GM23248 (cell line): Measurements from ENCODE around the gene LTK. TPM values are rescaled to one million over a fixed set of nuclear protein-coding genes. Genes with fewer than 3 reads are reported as not detected.
A peak's percentile ranks its signal among the peaks of the same experiment; 100 is the strongest.

Experiments
- DNase-seq: peaks from one replicate; pipeline ENCODE4 v3.0.0-alpha.2; 2015
- H2AFZ ChIP-seq: fragments of 200-600 bp; sonication (generic); 2 replicates; pipeline ENCODE4 v1.6.1; 2016; ENCODE audit warnings: antibody characterized with exemption
- H3F3A ChIP-seq: fragments of 200-600 bp; sonication (generic); 2 replicates; pipeline ENCODE4 v1.6.1; 2016; ENCODE audit warnings: mild to moderate bottlenecking, antibody characterized with exemption, mixed run types; ENCODE audit not compliant: insufficient read depth
- H3K27ac ChIP-seq: fragments of 200-600 bp; sonication (generic); 2 replicates; pipeline ENCODE4 v1.5.1; 2016; ENCODE audit warnings: mild to moderate bottlenecking
- H3K27me3 ChIP-seq: fragments of 200-600 bp; sonication (generic); replicated peaks from 2 replicates; pipeline ENCODE4 v1.6.1; 2016; ENCODE audit warnings: mild to moderate bottlenecking; ENCODE audit not compliant: insufficient read depth
- H3K36me3 ChIP-seq: fragments of 200-600 bp; sonication (generic); 2 replicates; pipeline ENCODE4 v1.6.1; 2016; ENCODE audit warnings: low read depth, mild to moderate bottlenecking
- H3K4me1 ChIP-seq: fragments of 200-600 bp; sonication (generic); 2 replicates; pipeline ENCODE4 v1.6.1; 2016; ENCODE audit warnings: mild to moderate bottlenecking; ENCODE audit not compliant: insufficient read depth
- H3K4me2 ChIP-seq: fragments of 200-600 bp; sonication (generic); one replicate; pipeline ENCODE4 v1.6.1; 2016; ENCODE audit warnings: mild to moderate bottlenecking; ENCODE audit not compliant: unreplicated experiment
- H3K4me3 ChIP-seq: fragments of 200-600 bp; sonication (generic); 2 replicates; pipeline ENCODE4 v1.5.1; 2016; ENCODE audit warnings: mild to moderate bottlenecking
- H3K79me2 ChIP-seq: fragments of 200-600 bp; sonication (generic); 2 replicates; pipeline ENCODE4 v1.6.1; 2016; ENCODE audit warnings: mild to moderate bottlenecking; ENCODE audit not compliant: insufficient read depth
- H3K9ac ChIP-seq: fragments of 200-600 bp; sonication (generic); 2 replicates; pipeline ENCODE4 v1.6.1; 2016; ENCODE audit warnings: mild to moderate bottlenecking
- H3K9me2 ChIP-seq: fragments of 200-600 bp; sonication (generic); 2 replicates; pipeline ENCODE4 v1.6.1; 2016; ENCODE audit warnings: mixed run types, mild to moderate bottlenecking, moderate library complexity; ENCODE audit not compliant: insufficient read depth
- H3K9me3 ChIP-seq: fragments of 200-600 bp; sonication (generic); one replicate; pipeline ENCODE4 v1.6.1; 2017; ENCODE audit warnings: low read depth
- H4K20me1 ChIP-seq: fragments of 200-600 bp; sonication (generic); 2 replicates; pipeline ENCODE4 v1.6.0; 2016; ENCODE audit not compliant: insufficient read depth
- EZH2 ChIP-seq: fragments of 200-600 bp; sonication (generic); IDR thresholded peaks from 2 replicates; pipeline ENCODE4 v1.6.1; 2018; ENCODE audit warnings: antibody characterized with exemption, mild to moderate bottlenecking; ENCODE audit not compliant: insufficient read depth, poor library complexity, severe bottlenecking
- EZH2phosphoT487 ChIP-seq: fragments of 200-600 bp; sonication (generic); IDR thresholded peaks from 2 replicates; pipeline ENCODE4 v1.6.1; 2018; ENCODE audit warnings: antibody characterized with exemption, moderate library complexity, mild to moderate bottlenecking, low read depth; ENCODE audit not compliant: insufficient read depth
- WGBS, 2 experiments: methylation state at CpG; one replicate each; pipeline ENCODE4 v1.1.6; 2015 to 2017; ENCODE audit warnings: low lambda C conversion rate in 2 of 2, low coverage in 1 of 2; ENCODE audit errors: missing lambda C conversion rate in 2 of 2; 5-methylcytosine and 5-hydroxymethylcytosine counted together
- in situ Hi-C: fragments of 300-500 bp; cut with MboI; formaldehyde crosslinking; loops from 2 replicates; pipeline ENCODE4 v1.15.0; 2020
- polyA plus RNA-seq: library from polyadenylated mRNA; unstranded; fragments of >200 nt; fragmentation: Nextera tagmentation; extraction: Ambion mirVana; gene quantifications from 2 replicates; pipeline ENCODE4 v1.2.1, GENCODE V29; 2016
- total RNA-seq: library from RNA; depleted of rRNA; stranded (reverse); fragments of >200 nt; shearing (Covaris generic); gene quantifications from 2 replicates; pipeline ENCODE4 v1.2.3, GENCODE V29; 2014

Gene LTK
- total and polyA plus RNA-seq, 2 experiments from 2014 or later: not detected

GRCh38 chr15:41521614-41522013, 8.0 kb upstream of the LTK start:
- Histone ChIP-seq H2AFZ (no peak overlapping the region), H3K79me2 (no peaks in the 10 kb centered on the region), H3K4me3 (no peak overlapping the region), H3K36me3 (no peaks in the 10 kb centered on the region; the same call in 1 of the 2 replicates), H3K4me2 (no peak overlapping the region), H3K9me2 (no peaks in the 10 kb centered on the region), H3K27me3 (no peaks in the 10 kb centered on the region), H3F3A (no peaks in the 10 kb centered on the region), H3K9ac (no peak overlapping the region), H3K4me1 (no peaks in the 10 kb centered on the region), H4K20me1 (no peaks in the 10 kb centered on the region), H3K9me3 (no peaks in the 10 kb centered on the region), H3K27ac (no peak overlapping the region)
- 84 to 85% methylated on average over 9 of the region's 9 CpGs for WGBS, 2 experiments
- TF ChIP-seq EZH2phosphoT487 (no peak), EZH2 (no peak)
- in situ Hi-C loops: no loop called here
- no peak for DNase-seq

GRCh38 chr15:41520636-41521035, 7.0 kb upstream of the LTK start:
- no peaks in the 10 kb centered on the region for H3K27me3 ChIP-seq
- no peak for TF ChIP-seq EZH2
- no peak for TF ChIP-seq EZH2phosphoT487
- no peaks in the 10 kb centered on the region for H3K9me2 ChIP-seq
- no peaks in the 10 kb centered on the region for H3F3A ChIP-seq
- no peak overlapping the region for H3K4me2 ChIP-seq
- in situ Hi-C loops: no loop called here
- H3K27ac ChIP-seq: no peak overlapping the region
- no peak overlapping the region for H2AFZ ChIP-seq
- no peaks in the 10 kb centered on the region for H3K79me2 ChIP-seq
- 96 to 99% methylated on average over 13 to 17 of the region's 17 CpGs for WGBS, 2 experiments
- H3K9ac ChIP-seq: no peak overlapping the region
- no peak for DNase-seq
- H3K4me3 ChIP-seq: no peak overlapping the region
- no peaks in the 10 kb centered on the region for H3K4me1 ChIP-seq
- no peaks in the 10 kb centered on the region; the same call in 1 of the 2 replicates for H3K36me3 ChIP-seq
- H4K20me1 ChIP-seq: no peaks in the 10 kb centered on the region
- no peaks in the 10 kb centered on the region for H3K9me3 ChIP-seq

GRCh38 chr15:41517895-41518449, 4.3 kb upstream of the LTK start:
- Histone ChIP-seq H3K9me2 (no peaks in the 10 kb centered on the region), H3K4me1 (peaks cover 8% of the 10 kb centered on the region), H3K27me3 (peaks cover 7% of the 10 kb centered on the region), H3K79me2 (no peaks in the 10 kb centered on the region), H3K9ac (no peak overlapping the region), H2AFZ (no peak overlapping the region), H4K20me1 (no peaks in the 10 kb centered on the region), H3F3A (no peaks in the 10 kb centered on the region), H3K36me3 (no peaks in the 10 kb centered on the region; the same call in 1 of the 2 replicates), H3K27ac (no peak overlapping the region), H3K4me2 (no peak overlapping the region), H3K4me3 (no peak overlapping the region), H3K9me3 (no peaks in the 10 kb centered on the region)
- no peak for TF ChIP-seq EZH2phosphoT487
- TF ChIP-seq EZH2: no peak
- in situ Hi-C loops: no loop called here
- 91% methylated on average over 8 of the region's 8 CpGs for WGBS, 2 experiments
- DNase-seq: no peak

- Histone ChIP-seq H3K4me1 (peaks cover 8% of the 10 kb centered on the region), H3K27ac (no peak overlapping the region), H3K4me2 (peak overlapping the region; percentile 64), H3F3A (no peaks in the 10 kb centered on the region), H3K9me2 (no peaks in the 10 kb centered on the region), H3K4me3 (peak overlapping the region; percentile 61), H3K27me3 (peaks cover 30% of the 10 kb centered on the region), H3K9me3 (no peaks in the 10 kb centered on the region), H2AFZ (peak overlapping the region; percentile 35), H3K79me2 (no peaks in the 10 kb centered on the region), H3K9ac (no peak overlapping the region), H3K36me3 (no peaks in the 10 kb centered on the region), H4K20me1 (no peaks in the 10 kb centered on the region)
- DNase-seq: peak; percentile 56
- 2 to 4% methylated on average over 40 of the region's 40 CpGs for WGBS, 2 experiments
- in situ Hi-C loops: no loop called here
- TF ChIP-seq EZH2 (peak; percentile 97), EZH2phosphoT487 (no peak; the same call in 1 of the 2 replicates)
Observed at GRCh38 chr15:41512940-41513505, 604 bp downstream of the LTK start.
